Measurements from ENCODE around the gene MXD4.

Gene MXD4

DNA sequence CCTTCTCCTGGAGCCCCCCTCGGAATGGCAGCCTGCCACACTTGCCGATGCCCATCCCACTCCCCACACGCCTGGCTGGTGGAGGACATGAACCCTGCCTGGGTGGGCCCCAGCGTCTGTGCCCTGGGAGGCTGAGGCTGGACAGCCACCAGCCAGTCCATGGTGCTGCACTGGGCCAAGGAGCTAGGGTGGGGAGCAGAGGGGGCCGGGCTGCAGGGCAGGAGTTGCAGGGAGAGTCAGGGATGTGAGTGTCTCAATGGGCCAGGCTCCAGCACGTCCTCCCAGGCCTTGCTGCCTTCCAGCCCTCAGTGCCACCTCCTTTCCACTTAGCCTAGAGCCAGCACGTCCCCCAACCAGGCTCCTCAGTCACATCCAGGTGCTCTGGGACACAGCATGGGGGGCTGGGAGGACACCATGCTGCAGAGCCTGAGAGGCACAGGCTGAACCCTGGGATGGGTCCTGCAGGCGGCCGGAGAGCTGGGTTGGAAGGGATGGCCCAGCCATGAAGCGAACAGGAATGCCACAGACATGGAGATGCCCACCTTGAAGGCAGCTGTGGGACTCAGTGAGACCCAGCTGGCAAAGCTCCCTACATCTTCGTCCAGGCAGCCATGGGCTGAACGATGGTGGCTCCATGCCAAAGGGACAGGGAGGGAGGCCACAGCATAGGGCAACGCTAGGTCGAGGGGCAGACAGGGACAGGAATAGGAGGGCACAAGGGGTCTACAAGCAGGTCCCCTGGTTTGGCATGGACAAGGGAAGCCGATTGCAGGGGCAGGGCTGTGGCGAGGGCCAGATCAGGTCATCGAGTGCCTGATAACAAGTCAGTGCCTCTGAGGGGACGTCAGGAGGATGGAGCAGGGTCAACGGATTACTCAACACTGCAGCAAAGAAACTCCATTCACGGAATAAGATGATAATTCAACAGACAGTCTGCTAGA lies 30.1 kb upstream of the MXD4 start:
- ATAC-seq (no peak), DNase-seq (no peak)

DNA sequence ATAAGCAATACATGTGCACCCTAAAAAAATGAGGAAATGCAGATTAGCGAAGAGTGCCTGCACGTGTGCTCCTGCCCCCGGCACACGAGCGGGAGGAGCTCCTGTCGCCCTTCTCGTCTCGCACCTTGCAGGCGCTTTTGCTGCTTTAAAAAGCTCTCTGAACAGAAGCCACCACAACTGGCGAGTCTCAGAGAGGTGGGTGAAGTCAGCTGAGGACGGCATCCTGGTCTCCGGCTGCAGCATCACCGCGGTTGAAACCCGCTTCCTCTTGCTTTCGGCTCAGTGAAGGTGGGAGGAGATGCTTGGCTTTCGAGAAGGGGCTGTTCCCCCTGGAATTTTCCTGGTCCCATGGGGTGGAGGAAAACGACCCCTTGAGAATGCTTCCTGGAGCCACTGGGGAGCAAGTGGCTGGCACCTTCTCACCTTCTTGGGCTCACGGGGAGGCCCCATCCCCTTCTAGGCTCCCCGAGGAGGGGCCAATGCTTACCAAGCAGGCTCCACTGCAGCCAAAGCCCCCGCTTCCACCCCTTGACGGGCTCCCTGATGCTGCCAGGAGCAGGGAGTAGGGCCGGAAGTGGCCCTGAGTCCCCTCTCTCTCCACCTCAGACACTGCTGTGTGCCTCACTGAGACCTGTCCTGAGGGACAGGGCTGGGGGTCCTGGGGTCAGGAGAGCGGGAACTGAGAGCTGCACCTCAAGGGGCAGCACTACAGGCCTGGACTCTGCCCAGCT lies 29.2 kb upstream of the MXD4 start:
- DNase-seq: peak; percentile 66
- peak; percentile 80 for ATAC-seq

DNA sequence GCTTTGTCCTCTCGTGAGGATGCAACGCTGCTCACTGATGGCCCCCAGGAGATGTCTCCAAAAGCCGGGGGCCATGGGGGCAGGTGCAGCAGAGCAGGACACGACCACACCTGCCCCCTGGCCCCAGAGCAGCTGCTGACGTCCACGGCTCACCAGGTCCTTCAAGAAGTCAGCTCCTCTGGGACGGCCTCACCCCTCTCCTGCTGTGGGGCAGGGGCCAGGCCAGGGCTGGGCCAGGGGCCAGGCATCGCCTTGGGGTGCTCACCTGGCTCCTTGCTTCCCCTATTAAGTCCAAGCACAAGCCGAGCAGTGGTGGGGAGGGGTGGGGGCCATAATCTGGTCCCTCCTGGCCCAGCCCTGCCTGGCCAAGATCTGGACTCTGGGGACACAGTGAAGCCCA lies 28.6 kb upstream of the MXD4 start:
- ATAC-seq (peak; percentile 4), DNase-seq (no peak)

DNA sequence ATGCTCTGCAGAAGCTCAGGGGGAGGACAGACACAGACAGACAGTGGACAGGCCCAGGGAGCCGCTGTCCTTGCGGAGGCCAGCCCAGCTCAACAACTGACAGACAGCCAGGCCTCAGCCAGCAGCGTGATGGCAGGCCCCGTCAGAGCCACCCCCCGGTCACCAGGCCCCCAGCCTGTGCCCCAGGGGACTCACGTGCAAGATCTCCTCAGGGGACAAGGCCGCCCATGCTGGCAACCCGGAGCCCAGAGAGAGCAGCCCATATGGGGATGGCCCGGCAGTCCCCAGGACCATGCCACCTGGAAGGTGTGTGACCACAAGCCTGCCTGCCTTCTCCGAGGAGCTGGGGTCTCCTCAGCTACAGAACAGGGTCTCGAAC lies 28.0 kb upstream of the MXD4 start:
- DNase-seq (no peak), ATAC-seq (no peak)

DNA sequence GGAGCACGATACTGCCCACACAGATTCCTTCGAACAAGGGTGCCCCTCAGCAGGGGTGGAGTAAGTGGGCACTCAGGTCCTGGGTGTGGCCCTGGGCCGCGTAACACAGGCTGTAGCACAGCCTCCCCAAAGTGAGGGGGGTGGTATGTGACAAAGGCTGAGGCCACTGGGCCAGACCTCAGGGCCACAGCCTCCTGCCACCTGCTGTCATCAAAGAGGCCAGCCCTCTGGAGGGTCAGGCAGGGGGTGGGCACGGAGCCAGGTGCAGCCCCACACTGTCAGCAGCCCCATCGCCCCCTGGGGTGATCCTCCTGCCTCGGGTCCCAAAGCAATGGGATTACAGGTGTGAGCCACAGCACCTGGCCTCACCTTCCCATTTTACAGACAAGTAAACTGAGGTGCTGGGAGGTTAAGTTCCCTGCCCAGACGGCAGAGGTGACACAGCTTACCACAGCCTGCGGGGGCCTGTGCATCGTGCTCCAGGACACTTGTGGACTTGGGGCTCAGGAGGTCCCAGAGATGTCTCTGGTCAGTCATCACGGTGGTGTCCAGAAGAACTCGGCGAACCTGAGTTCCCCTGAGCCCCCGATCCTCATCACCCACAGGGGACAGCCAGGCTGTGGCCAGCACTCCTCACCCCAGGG lies 27.5 kb upstream of the MXD4 start:
- ATAC-seq (no peak), DNase-seq (peak; percentile 3)

DNA sequence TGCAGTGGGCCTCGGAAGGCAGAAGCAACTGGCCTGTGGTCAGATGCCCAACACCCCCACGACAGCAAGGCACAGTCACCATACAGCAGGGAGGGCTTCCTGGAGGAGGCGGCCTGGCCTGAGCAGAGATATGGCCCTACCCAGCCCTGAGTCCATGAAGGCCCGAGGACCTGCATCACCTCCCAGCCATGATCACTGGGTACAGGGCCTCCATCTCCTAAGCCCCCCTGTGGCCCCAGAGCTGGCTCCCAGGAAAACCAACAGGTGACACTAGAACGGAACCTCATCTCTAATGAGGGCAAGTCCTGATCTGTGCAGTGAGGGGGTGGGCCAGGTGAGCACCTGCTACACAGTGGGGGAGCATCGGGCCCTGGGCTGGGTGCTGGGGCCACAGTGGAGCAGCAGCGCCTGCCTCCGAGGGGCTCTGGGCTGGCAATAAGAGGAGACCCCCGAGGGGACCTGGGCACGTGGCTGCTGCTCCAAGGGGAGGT lies 26.2 kb upstream of the MXD4 start:
- DNase-seq: peak; percentile 1
- no peak for ATAC-seq

DNA sequence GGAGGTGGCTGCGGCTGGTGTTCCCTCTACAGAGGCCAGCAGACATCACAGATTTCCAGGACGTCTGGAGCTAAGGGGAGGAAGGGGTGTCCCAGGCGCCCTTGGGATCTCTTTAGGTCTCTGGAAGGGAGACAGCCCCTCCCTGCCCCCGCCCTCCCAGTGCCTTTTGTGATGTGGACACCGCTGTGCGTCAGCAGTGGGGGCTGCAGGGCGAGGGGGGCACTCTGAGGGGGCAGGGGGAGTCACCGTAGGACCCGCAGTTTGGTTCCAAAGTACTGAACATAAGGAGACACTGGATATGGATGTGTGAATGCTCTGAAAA lies 25.6 kb upstream of the MXD4 start:
- DNase-seq (no peak), ATAC-seq (no peak)

DNA sequence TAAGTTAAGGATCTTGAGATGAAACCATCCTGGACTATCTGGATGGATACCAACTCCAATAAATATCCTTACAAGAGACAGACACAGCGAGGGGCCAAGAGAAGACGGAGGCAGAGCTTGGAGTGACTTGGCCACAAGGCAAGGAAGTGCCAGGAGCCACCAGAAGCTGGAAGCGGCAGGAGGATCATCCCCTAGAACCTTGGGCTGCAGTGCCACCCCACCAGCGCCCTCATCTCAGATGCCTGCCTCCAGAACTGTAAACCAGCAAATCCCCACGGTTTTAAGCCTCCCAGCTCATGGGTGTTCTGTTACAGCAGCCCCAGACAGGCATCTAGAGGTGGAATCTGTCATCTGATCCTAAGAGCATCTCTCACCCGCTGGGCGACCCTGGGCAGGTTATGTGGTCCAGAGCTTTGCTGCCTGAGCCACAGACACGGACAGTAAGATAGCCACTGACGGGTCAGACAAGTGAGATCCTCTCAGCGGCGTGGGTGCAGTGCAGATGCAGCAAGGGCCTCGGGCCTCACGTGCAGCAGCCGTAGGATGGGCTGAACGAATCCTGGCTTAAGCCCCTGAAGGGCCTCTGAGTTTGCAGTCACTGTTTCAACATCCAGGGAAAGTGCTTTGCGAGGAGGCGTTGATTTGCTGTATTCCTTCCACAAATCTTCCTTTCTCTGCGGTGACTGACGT lies 25.1 kb upstream of the MXD4 start:
- DNase-seq: no peak
- no peak for ATAC-seq

DNA sequence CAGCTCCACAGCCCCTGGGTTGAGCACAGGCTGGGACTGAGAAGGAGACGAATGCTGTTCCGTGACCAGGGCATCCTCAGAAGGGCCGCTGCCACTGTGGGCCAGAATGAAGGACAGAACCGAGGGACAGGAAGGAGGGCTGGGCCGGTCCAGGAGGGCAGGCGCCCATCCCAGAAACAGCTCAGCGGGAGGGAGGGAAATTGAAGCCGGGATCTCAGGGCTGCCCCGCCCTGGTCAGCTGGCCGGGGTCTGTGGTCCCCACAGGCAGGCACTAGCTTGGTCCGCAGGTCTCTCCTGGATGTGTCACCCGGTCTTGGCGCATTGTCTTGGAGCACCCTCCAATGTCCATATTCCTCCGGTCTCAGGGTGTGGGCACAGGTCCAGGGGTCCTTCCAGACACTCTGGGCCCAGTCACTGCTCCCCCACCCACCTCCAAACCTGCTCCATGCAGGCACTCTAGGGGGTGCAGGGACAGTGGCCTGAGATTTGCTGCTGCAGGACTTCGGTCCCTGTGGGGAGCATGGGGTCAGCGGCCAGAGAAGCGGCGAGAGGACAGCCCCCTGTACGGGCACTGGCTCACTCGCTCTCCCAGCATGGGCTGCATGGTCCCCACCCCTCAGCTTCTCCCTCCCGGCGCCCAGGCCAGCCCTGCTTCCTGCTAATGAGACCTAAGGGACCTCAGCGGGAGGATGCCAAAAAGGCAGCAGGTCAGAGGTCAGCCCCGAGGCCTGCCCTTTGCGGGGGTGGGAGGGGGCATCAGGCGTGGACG lies 23.9 kb upstream of the MXD4 start:
- DNase-seq (no peak), ATAC-seq (no peak)

DNA sequence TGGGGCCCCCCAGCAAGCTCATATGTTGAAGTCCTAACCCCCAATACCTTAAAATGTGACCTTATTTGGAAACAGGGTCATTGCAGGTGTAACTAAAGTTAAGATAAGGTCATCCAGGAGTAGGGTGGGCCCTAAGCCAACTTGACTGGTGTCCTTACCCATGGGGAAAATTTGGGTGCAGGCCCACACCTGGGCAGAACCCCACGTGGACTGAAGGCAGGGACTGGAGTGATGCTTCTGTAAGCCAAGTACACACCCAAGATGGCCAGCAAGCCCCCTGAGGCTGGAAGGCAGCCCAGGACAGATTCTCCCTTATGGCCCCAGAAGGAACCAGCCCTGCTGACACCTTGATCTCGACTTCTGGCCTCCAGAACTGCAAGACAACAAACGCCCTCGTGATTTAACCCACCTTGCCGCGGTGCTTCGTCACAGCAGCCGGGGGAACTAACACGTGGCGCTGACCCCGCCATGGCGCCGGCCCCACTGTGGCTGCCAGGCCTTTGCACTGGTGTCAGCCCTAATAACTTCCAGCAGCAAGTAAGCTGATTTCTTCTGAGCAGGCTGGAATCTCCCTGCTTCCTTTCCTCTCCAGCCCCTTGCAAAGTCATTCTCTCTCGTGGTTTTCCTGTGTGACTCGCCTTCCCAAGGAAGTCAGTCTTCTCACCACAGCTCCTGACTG lies 23.2 kb upstream of the MXD4 start:
- ATAC-seq (no peak), DNase-seq (no peak)

DNA sequence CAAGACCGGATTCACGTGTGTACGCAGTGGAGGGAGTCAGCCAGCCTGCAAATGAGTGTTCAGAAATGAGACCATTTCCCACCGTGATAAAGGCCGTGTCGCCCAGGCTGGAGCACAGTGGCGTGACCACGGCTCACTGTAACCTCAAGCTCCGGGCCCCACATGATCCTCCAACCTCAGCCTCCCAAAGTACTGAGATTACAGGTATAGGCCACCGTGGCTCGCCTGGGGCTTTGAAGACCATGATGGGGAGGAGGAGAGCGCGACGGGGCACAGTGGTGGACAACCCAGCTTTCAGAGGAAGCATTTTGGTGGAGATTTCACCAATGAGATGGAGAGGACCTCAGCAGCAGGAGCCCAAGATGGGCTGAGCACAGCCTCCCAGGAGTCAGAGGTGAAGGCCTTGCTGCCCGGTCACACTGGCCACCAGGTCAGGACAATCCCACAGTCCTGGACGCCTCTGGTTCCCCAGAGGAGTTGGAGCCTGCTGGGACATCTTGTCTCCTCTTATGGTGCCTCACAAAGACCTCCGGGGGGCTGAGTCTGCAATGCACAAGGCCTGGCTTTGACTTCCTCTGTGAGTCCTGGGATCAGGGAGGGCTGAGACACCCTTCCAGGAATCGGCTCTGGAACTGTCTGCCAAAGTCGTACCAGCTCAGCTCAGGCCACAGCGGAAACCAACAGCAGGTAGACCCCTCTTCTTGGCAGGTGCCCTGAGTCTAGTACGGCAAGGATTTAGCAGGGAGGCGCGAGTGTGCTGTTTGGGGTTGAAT lies 22.4 kb upstream of the MXD4 start:
- DNase-seq (no peak), ATAC-seq (no peak)

DNA sequence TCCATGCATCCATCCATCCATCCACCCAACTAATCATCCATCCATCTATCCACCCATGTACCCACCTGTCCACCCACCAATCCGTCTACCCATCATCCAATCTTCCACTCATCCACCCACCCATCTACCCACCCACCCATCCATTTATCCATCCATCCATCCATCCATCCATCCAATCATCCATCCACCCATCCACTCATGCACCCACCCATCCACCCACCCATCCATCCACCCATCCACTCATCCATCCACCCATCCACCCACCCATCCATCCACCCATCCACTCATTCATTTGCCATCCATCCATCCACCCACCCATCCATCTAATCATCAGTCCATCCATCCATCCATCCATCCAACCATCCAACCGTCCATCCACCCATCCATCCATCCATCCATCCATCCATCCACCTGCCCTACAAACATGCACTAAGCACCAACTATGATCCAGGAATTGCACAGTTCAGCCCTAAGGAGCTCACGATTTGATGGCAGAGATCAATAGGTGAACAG lies 21.3 kb upstream of the MXD4 start:
- ATAC-seq (no peak), DNase-seq (no peak)

DNA sequence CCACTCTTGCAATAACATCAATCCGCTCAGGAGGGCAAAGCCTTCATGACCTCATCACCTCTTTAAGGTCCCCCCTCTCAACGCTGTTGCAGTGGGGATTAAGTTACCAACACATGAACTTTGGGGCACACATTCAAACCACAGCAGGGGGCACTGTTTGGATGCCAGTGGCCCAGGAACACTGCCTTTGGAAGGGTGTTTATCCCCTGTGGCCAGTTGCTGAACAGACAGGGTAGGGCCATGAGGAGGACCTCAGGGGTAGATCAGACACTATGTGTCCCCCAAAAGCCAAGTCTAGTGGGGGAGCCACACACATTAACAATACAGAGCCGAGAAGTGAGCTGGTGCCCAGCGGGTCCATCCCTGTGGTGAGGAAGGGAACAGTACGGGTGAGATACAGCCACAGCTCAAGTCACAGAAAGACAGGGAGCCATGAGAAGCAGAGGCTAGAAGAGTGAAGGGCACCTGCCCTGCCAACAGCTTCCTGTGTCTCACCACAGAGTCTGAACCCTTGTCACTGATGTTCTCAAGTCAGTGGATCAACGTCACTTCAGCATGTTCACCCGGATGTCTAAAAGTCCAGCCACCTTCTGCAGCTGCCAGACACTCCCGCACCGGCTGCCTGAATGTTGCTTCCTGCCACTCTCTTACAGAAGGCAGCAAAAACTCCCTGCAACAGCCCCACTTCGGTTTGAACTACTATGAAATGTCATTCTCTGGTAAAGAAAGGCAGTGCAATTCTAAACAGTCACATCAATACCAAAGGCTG lies 19.9 kb upstream of the MXD4 start:
- ATAC-seq (peak; percentile 84), DNase-seq (peak; percentile 61)

DNA sequence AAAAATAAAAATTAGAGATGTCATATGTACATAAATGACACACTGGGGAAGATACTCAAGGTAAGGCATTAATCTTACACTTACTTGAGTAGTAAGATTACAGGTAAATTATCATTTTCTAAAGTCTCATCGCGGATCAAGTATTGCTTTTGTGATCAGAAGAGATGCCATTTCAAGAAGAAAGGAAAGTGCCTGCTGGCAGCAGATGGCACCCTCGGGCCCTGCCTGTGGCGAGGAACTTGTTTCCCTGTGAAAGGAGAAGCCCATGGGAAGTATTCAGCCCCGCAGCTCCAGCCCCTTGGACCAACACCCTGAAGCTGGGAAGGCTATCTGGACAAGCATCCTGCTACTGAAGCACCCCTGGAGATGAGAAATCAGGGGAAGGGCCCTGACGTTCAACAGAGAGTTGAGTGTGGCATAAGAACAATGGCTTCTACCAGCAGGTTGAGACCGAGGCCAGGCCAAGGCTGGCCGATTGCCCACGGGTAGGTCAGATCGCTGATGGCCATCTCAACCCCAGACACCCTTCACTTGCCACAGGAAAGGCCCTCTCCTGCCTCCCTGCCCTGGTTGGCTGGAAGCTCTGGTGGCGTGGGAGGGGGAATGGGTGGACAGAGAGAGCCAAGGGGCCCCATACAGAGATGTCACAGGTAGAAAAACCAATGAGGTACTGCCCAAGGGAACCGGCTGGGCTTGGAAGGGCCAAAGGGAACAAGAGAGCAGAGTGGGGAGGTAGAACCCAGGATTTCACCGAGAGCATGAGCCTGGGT lies 18.8 kb upstream of the MXD4 start:
- DNase-seq: no peak
- no peak for ATAC-seq

DNA sequence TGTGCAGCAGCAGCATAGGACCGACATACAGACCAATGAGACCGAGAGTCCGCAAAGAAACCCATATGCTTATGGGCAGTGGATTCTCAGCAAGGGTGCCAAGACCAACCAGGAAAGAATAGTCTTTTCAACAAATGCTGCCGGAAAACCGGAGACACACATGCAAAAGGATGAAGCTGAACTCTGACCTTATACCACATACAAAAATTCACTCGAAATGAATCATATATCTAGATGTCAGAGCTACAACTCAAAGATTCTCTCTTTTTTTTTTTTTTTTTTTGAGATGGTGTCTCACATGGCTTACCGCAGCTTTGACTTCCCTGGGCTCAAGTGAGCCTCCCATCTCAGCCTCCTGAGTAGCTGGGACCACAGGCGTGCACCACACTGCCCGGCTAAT lies 16.0 kb upstream of the MXD4 start:
- DNase-seq (no peak), ATAC-seq (no peak)

DNA sequence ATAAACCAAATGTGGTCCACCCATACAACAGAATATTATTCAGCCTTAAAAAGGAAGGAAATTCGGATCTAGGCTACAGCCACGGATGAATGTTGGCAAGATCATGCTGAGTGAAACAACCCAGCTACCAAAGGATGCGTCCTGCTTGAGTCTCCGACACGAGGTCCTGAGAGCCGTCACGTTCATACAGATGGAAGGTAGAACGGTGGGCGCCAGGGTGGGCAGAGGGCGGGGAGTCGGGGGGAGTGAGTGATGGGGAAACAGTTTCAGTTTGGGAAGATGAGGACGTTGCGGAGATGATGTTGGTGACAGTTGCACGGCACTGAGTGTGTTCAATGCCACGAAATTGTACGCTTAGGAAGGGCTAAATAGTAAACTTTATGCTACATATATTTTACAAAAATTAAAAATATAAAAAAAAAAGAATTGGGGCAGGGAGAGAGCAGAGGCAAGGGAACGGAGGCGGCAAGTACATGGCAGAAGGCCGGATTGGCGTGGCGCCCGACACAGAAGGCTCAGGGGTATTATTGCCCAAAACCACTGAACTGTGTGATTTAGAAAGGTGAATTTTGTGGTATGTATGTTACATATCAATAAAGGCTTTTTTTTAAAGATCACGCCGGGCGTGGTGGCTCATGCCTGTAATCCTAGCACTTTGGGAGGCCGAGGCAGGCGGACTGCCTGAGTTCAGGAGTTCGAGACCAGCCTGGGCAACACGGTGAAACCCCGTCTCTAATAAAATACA lies 14.8 kb upstream of the MXD4 start:
- DNase-seq (no peak), ATAC-seq (no peak)

DNA sequence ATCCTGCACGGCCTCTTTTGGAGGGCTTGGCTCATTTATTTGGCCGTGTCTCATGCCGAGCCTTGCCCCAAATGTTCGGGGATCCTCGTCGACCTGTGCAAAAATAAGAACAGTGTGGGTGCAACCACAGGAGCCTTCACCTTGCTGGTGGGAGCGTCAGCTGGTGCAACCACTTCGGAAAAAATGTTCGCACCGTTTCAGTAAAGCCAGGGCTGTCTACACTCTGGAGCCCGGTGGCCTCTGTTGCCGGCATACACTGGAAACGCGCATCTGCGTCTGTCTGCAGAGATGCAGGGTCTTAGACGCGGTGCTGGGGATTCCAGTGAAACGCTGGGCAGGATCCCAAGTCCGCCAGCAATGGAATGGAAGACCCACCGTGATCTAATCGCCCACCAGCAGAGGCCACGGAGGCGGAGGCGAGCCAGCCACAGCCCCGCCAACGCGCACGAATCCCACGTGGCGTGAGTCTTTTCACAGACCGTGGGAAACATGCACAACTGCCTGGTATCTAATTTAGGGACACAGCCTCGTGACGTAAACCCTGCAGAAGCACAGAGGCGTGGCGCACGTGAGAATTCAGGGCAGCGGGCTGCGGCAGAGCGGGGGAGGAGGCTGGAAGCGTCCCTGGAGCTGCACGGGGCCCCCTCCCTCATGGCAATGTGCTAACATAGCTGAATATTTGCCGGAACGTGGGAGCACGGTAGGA lies 13.8 kb upstream of the MXD4 start:
- DNase-seq (no peak), ATAC-seq (no peak)
